Measurements from ENCODE around the gene SIRT7. TPM values are rescaled to one million over a fixed set of nuclear protein-coding genes. Genes with fewer than 3 reads are reported as not detected.

Gene SIRT7
- total RNA-seq, 1 experiment from 2014 or later: 22.1 TPM

DNA sequence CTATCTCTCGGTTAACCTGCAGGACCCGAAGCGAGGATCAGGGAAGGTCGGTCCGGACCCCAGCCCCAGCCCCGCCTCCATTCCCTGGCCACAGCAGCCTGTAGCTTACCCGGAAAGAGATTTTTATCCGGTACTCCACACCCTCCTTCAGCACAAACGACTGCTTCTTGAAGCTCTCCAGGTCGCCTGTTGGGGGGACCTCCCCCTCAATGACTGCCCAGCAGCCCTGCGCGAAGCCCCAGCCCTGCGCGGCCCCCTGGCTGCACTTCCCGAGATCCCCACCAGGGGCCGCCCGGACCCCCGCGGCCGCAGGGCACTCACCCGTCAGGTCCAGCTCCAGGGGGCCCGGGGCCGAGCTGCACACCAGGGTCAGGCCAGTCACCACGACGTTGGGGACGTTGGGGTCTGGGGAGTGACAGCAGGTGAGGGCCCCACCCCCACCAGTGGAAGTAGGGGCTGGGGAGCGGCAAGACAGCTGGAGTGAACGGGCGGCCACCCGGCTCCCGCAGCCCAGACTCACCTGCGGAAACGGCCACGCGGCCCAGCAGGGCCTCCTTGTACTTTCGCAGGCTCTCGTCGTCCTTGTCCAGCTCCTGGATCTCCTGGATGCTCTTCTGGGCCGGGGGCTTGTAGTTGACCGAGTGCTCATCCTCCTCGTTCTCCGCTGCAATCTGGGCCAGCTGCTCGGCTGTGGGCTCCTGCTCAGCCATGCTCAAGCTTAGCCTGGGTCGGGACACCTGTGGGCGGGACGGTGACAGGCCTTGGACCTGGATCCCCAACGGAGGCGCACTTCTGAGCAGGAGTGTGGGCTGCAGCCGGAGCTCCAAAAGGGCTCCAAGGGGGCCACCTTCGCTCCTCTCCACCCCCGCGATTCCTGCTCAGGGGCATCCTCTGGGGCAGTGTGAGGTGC is 48.5 kb downstream of the SIRT7 start:
- no peak for DNase-seq
- Histone ChIP-seq H3K27me3 (no peaks in the 10 kb centered on the region), H3K36me3 (peaks cover 62% of the 10 kb centered on the region), H3K9me3 (no peaks in the 10 kb centered on the region), H3K4me3 (peak overlapping the region; percentile 89)

DNA sequence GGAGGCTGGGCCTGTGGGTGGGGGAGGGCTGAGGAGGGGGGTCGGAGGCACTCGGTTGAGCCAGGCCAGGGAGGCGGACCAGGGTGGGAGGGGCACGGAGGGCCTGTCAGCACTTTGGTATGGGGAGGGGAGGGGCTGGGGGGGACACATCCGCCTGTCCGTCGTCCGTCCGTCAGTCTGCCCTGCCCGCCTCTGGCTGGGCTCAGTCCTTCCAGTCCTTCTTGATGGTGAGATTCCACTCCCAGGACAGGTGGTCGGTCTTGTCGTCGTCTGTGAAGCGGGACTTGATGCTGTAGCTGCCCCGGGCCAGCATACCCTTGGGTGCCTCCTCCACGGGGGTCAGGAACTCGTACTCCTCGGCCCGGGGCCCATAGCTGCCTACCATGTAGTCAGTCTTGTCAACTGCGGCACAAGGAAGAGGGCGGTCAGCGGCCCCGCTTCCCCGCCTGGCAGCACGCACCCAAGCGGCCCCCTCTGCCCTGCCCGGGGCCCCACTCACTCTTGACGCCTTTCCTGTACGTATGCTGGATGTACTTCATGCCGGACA is 49.2 kb downstream of the SIRT7 start:
- Histone ChIP-seq H3K4me3 (no peak overlapping the region), H3K9me3 (no peaks in the 10 kb centered on the region), H3K27me3 (no peaks in the 10 kb centered on the region), H3K36me3 (peaks cover 69% of the 10 kb centered on the region)
- peak; percentile 79 for DNase-seq

DNA sequence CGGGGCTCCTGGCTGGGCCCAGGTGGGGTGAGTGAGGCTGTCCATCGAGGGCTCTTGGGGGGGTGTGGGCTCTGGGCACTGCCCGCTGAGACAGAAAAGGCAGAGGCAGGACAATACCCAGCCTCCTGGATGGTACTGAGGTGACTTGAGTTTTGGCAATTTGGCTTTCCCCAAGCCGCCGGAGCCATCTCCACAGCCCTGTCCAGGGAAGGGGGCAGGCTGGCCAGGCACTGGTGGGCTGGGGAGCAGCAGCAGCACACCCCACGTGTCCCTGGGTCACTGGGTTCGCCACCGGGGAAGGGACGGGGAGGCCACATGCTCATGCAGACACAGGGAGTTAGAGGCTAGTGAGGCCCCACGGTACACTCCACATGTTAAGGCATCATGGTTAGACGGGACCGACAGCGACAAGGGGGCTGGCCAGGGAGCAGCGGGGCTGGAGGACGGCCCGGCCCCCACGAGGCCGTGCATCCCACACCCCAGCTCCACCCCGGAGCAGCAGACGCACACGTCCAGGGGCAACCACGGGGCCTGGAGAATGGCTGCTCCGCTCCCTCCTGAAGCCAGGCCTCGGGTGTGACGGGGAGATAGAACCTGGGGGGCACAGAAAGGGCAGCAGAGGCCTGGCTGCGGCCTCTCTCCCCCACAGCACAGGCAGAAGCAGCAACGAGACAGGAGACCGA is 49.8 kb downstream of the SIRT7 start:
- DNase-seq: peak; percentile 44

DNA sequence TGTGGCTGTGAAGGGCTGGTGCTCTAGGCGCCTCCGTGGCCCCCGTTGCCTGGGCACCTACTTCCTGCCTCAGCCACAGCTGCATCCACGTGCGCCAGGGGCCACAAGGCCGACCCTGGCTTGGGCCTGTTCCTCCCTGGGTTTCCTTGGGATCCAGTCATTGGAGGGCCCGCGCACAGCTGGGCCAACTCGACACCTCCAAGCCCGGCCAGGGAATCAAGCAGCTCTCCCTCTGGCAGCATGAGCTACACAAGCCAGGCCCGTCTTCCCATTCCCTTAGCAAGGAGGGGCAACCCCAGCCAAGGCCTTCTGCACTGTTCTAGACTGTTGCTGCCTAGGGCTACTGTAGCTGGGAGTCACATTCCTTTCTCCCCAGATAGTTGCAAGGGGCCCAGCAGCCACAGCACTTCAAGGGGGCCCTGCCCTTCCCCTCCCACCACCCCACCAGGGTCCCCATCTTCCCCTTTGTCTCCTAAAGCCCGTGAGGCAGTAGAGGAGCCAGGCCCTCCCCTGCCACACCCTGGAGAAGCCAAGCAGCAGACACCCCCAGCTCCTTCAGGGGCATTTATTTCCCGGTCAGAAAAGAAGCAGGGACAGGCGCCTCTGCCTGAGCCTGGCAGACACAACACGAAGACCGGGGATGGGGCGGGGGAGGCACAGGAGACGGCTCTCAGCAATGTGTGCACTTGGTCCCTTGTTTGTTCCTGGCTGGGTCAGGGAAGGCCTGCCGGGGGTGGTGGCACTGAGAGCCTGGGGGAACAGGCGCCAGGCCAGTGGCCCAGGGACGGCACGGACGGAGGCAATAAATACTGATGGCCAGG is 50.6 kb downstream of the SIRT7 start:
- peak; percentile 68 for DNase-seq
- Histone ChIP-seq H3K27me3 (no peaks in the 10 kb centered on the region), H3K9me3 (no peaks in the 10 kb centered on the region), H3K36me3 (peaks cover 75% of the 10 kb centered on the region), H3K4me3 (no peak overlapping the region)

More for the DNA sequence above, 49.8 kb downstream of the SIRT7 start:
- Histone ChIP-seq H3K9me3 (no peaks in the 10 kb centered on the region), H3K36me3 (peaks cover 72% of the 10 kb centered on the region), H3K27me3 (no peaks in the 10 kb centered on the region), H3K4me3 (no peak overlapping the region)

DNA sequence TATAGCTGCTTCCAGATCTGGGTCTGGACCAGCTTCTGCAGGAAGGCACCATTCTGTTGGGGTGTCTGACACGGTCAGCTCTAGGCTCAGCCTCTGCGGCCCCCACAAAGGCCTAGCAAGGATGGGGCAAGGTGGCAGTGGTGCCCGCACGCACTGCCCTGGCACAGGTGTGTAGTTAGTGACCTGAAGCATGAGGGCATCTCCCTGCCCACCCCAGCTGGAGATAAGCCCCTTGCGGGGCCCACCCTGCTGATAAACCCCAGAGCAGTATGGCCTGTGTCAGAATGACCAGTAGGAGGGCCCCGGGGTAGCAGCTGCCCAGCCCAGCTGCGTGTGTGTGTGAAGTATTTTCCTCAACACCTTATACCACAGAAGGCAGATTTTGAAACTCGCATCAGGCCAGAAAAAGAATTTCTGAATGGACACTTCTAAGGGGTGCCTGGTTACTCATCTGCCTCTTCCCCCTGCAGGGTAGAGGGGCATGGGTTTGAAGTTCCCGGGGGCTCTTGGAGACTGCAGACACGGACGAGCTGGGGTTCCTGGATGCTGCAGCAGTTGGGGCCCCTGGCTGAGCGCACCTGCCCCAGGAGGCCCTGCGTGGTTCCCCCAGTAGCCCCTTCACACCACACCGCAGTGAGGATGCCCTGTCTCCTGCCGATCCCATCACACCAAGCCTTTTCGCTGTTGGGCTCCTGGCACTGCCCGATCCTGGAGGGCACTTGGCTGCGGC is 51.4 kb downstream of the SIRT7 start:
- no peak for DNase-seq
- Histone ChIP-seq H3K4me3 (no peak overlapping the region), H3K36me3 (peaks cover 80% of the 10 kb centered on the region), H3K9me3 (no peaks in the 10 kb centered on the region), H3K27me3 (no peaks in the 10 kb centered on the region)

DNA sequence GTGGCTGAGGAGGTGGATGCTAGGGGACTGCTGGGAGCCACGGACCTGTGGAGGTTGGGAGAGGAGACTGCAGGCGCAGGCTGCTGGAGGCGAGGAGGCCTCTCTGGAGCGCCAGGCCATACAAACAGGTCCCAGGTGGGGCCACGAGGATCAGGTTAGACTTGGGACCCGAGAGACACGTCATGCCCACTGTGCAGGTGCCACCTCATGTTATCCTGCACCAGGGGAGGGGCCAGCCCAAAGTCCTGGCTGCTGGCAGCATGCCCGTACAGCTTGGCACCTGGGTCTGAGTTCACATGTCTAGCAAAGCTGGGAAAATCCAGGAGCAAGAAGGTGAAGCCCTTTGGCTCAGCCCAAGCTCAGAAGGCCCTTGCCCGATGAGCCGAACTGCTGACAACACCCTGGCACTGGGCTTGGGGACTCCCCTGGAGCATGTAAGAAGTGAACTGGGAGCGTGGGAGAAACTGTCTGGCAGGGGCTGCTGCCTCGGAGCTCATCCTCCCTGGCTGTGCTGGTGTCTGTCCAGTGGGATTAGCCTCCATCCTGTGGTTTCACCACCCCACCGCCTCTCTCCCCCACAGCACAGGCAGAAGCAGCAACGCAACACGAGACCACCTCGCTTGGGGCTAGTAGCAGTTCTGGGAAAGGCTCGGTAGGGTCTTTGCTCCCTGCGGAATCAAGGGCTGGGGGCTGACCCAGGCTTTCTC is 52.1 kb downstream of the SIRT7 start:
- H3K4me3 ChIP-seq: no peak overlapping the region
- no peak for DNase-seq

DNA sequence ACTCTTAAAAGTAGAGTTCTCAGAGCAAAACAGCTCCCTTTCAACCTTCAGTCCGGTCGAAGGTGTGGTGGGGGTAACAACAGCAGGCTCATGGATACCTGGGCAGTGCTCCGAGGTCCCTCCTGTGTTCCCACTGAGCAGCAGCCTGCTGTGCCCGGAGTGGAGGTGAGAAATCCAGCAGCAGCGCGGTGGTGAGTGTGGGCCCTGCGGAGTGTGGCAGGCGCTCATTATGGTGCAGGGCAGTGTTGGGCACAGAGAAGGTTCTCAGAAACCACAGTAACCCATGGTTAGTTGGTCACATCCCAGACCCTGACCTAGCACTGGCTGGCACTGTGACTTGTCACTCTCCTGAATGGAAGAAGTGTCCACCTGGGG is 52.6 kb downstream of the SIRT7 start:
- peaks cover 80% of the 10 kb centered on the region for H3K36me3 ChIP-seq
- no peaks in the 10 kb centered on the region for H3K9me3 ChIP-seq
- H3K4me3 ChIP-seq: no peak overlapping the region
- H3K27me3 ChIP-seq: no peaks in the 10 kb centered on the region
- no peak for DNase-seq

More for the DNA sequence above, 52.1 kb downstream of the SIRT7 start:
- no peaks in the 10 kb centered on the region for H3K9me3 ChIP-seq
- peaks cover 82% of the 10 kb centered on the region for H3K36me3 ChIP-seq
- H3K27me3 ChIP-seq: no peaks in the 10 kb centered on the region

DNA sequence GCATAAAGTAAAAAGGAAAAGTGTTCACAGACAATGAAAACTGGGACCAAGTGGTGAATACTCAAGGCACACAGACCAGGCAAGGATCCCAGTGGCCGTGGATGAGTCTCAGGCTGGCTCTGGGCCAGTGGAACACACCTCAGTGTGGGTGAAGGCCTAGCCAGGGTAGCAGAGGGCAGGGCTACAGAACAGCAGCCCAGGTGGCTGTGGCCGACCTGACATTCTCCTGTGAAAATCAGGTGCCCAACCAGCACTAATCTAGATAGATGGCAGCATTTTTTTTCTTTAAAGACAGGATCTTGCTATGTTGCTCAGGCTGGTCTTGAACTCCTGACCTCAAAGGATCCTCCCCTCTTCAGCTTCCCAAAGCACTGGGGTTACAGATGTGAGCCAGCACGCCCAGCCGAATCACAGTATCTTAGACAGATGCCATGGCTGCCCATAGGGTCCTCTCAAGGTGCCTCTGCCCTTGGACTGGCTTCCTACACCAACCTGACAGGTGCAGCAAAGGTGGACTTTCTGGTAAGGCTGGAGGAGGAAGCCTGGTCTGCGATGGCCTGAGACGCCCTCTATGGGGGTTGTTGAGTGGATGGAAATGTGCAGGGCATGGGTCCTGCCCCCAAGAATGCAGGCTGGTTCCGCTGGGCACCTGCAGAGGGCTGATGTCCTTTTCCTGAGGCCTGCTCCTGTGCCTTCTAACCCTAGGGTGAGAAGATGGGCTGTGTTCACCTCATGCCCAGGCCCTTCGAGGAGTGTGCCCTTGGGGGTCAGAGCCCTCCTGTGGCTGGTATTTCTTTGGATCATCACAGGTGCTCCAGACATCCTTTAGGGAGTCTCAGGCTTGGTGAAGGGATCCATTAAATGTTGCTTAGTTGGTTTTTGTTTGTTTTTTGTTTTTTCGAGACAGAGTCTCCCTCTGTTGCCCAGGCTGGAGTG is 53.9 kb downstream of the SIRT7 start:
- DNase-seq: no peak
- peaks cover 74% of the 10 kb centered on the region for H3K36me3 ChIP-seq
- H3K27me3 ChIP-seq: no peaks in the 10 kb centered on the region
- H3K9me3 ChIP-seq: no peaks in the 10 kb centered on the region
- no peak overlapping the region for H3K4me3 ChIP-seq

DNA sequence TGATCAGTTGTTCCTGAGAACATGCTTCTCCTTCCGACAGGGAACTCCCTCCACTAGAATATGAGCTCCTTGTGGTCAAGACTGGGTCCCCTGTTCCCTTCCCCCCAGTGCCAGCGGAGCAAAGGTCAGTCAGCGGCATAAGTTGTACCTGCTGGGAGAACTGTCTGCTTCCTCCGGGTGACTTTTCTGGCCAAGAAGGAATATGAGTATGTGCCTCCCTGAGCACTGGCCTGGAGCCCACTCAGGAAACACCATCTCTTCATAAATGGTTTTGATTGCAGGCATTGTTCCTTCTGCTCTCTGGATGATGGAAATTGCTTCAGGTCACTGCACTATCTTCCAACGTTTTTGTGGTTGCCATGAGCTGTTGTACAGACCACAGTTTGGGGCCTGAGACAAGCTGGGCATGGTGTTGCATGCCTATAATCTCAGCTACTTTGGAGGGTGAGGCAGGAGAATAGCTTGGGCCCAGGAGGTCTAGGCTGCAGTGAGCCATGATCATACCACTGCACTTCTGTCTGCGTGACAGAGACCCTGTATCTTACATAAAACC is 54.8 kb downstream of the SIRT7 start:
- Histone ChIP-seq H3K36me3 (peaks cover 76% of the 10 kb centered on the region), H3K9me3 (no peaks in the 10 kb centered on the region), H3K4me3 (no peak overlapping the region), H3K27me3 (no peaks in the 10 kb centered on the region)
- no peak for DNase-seq

Other genes starting within 250 kb of the SIRT7 start
- 35.0 and 47.8 TPM in 2 replicates for gene ARL16, start 234.4 kb downstream of the SIRT7 start, total RNA-seq (2014; rRNA removed; shearing (Covaris generic); ENCODE audit: low replicate concordance)
- gene HGS, start 234.2 kb downstream of the SIRT7 start, total RNA-seq (2014; rRNA removed; shearing (Covaris generic); ENCODE audit: low replicate concordance): 102 and 116 TPM in 2 replicates
- 146 and 225 TPM in 2 replicates for gene MRPL12, start 214.8 kb downstream of the SIRT7 start, total RNA-seq (2014; rRNA removed; shearing (Covaris generic); ENCODE audit: low replicate concordance)
- gene SLC25A10, start 205.9 kb downstream of the SIRT7 start, total RNA-seq (2014; rRNA removed; shearing (Covaris generic); ENCODE audit: low replicate concordance): 51.4 and 77.6 TPM in 2 replicates
- gene GCGR, start 114.0 kb downstream of the SIRT7 start, total RNA-seq (2014; rRNA removed; shearing (Covaris generic); ENCODE audit: low replicate concordance): not detected in 2 replicates
- gene MCRIP1, start 84.9 kb downstream of the SIRT7 start, total RNA-seq (2014; rRNA removed; shearing (Covaris generic); ENCODE audit: low replicate concordance): 73.2 and 83.7 TPM in 2 replicates
- not detected in 2 replicates for gene PPP1R27, start 83.1 kb downstream of the SIRT7 start, total RNA-seq (2014; rRNA removed; shearing (Covaris generic); ENCODE audit: low replicate concordance)
- gene P4HB, start 57.6 kb downstream of the SIRT7 start, total RNA-seq (2014; rRNA removed; shearing (Covaris generic); ENCODE audit: low replicate concordance): 531 and 798 TPM in 2 replicates
- 114 and 185 TPM in 2 replicates for gene ARHGDIA, start 46.8 kb downstream of the SIRT7 start, total RNA-seq (2014; rRNA removed; shearing (Covaris generic); ENCODE audit: low replicate concordance)
- 313 and 425 TPM in 2 replicates for gene ALYREF, start 26.6 kb downstream of the SIRT7 start, total RNA-seq (2014; rRNA removed; shearing (Covaris generic); ENCODE audit: low replicate concordance)
- gene ANAPC11, start 26.5 kb downstream of the SIRT7 start, total RNA-seq (2014; rRNA removed; shearing (Covaris generic); ENCODE audit: low replicate concordance): 161 and 303 TPM in 2 replicates
- 1.3 and 2.5 TPM in 2 replicates for gene NPB, start 15.9 kb downstream of the SIRT7 start, total RNA-seq (2014; rRNA removed; shearing (Covaris generic); ENCODE audit: low replicate concordance)
- 24.6 and 47.0 TPM in 2 replicates for gene PCYT2, start 6.8 kb downstream of the SIRT7 start, total RNA-seq (2014; rRNA removed; shearing (Covaris generic); ENCODE audit: low replicate concordance)
- gene MAFG, start 9.6 kb upstream of the SIRT7 start, total RNA-seq (2014; rRNA removed; shearing (Covaris generic); ENCODE audit: low replicate concordance): 11.8 and 14.9 TPM in 2 replicates
- 253 and 283 TPM in 2 replicates for gene PYCR1, start 19.1 kb upstream of the SIRT7 start, total RNA-seq (2014; rRNA removed; shearing (Covaris generic); ENCODE audit: low replicate concordance)
- gene MYADML2, start 29.1 kb upstream of the SIRT7 start, total RNA-seq (2014; rRNA removed; shearing (Covaris generic); ENCODE audit: low replicate concordance): not detected in 2 replicates
- 0.66 TPM in 1 of 2 replicates, not detected in the other for gene NOTUM, start 43.0 kb upstream of the SIRT7 start, total RNA-seq (2014; rRNA removed; shearing (Covaris generic); ENCODE audit: low replicate concordance)
- gene ASPSCR1, start 59.5 kb upstream of the SIRT7 start, total RNA-seq (2014; rRNA removed; shearing (Covaris generic); ENCODE audit: low replicate concordance): 43.5 and 78.0 TPM in 2 replicates
- gene CENPX, start 104.7 kb upstream of the SIRT7 start, total RNA-seq (2014; rRNA removed; shearing (Covaris generic); ENCODE audit: low replicate concordance): 106 and 181 TPM in 2 replicates
- gene LRRC45, start 105.1 kb upstream of the SIRT7 start, total RNA-seq (2014; rRNA removed; shearing (Covaris generic); ENCODE audit: low replicate concordance): 31.7 and 33.0 TPM in 2 replicates
- gene RAC3, start 113.5 kb upstream of the SIRT7 start, total RNA-seq (2014; rRNA removed; shearing (Covaris generic); ENCODE audit: low replicate concordance): 18.2 and 18.4 TPM in 2 replicates
- 44.0 and 73.1 TPM in 2 replicates for gene DCXR, start 119.5 kb upstream of the SIRT7 start, total RNA-seq (2014; rRNA removed; shearing (Covaris generic); ENCODE audit: low replicate concordance)
- gene RFNG, start 133.6 kb upstream of the SIRT7 start, total RNA-seq (2014; rRNA removed; shearing (Covaris generic); ENCODE audit: low replicate concordance): 41.2 and 41.6 TPM in 2 replicates
- gene GPS1, start 133.7 kb upstream of the SIRT7 start, total RNA-seq (2014; rRNA removed; shearing (Covaris generic); ENCODE audit: low replicate concordance): 103 and 181 TPM in 2 replicates
- 104 and 123 TPM in 2 replicates for gene DUS1L, start 147.6 kb upstream of the SIRT7 start, total RNA-seq (2014; rRNA removed; shearing (Covaris generic); ENCODE audit: low replicate concordance)
- gene FASN, start 180.1 kb upstream of the SIRT7 start, total RNA-seq (2014; rRNA removed; shearing (Covaris generic); ENCODE audit: low replicate concordance): 112 and 125 TPM in 2 replicates

Measured in MG63 (cell line).